H9 (cell line): ENCODE measurements around the gene FTO. TPM values are rescaled to one million over a fixed set of nuclear protein-coding genes. Genes with fewer than 3 reads are reported as not detected.

Experiments
- DNase-seq: peaks from one replicate; pipeline ENCODE4 v3.0.0-alpha.2; 2017
- H2AFZ ChIP-seq: one replicate; pipeline ENCODE4 v1.6.1; 2013; ENCODE audit warnings: mild to moderate bottlenecking, low read length, control low read depth, moderate library complexity
- H2AK5ac ChIP-seq: 2 replicates; pipeline ENCODE4 v1.6.1; 2013; ENCODE audit warnings: low read length, control low read depth, mixed read lengths; ENCODE audit not compliant: insufficient read length
- H2BK120ac ChIP-seq: one replicate; pipeline ENCODE4 v1.6.1; 2013; ENCODE audit warnings: low read depth, mild to moderate bottlenecking, low read length, control low read depth, inconsistent platforms; ENCODE audit not compliant: poor library complexity, severe bottlenecking
- H2BK12ac ChIP-seq: 2 replicates; pipeline ENCODE4 v1.6.1; 2013; ENCODE audit warnings: low read length, control low read depth, mixed read lengths, low read depth; ENCODE audit not compliant: insufficient read length
- H2BK15ac ChIP-seq: 2 replicates; pipeline ENCODE4 v1.6.1; 2013; ENCODE audit warnings: low read depth, low read length, control low read depth
- H2BK20ac ChIP-seq: one replicate; pipeline ENCODE4 v1.6.1; 2013; ENCODE audit warnings: low read depth, mild to moderate bottlenecking, low read length, control low read depth, inconsistent platforms; ENCODE audit not compliant: poor library complexity, severe bottlenecking
- H2BK5ac ChIP-seq: 2 replicates; pipeline ENCODE4 v1.6.1; 2013; ENCODE audit warnings: low read length, control low read depth, mixed read lengths; ENCODE audit not compliant: insufficient read length
- H3K14ac ChIP-seq: 2 replicates; pipeline ENCODE4 v1.6.1; 2013; ENCODE audit warnings: low read length, control low read depth; ENCODE audit not compliant: insufficient read depth
- H3K18ac ChIP-seq: 2 replicates; pipeline ENCODE4 v1.6.1; 2013; ENCODE audit warnings: low read depth, mild to moderate bottlenecking, mixed read lengths, low read length, control low read depth; ENCODE audit not compliant: insufficient read length
- H3K23ac ChIP-seq: 2 replicates; pipeline ENCODE4 v1.6.1; 2013; ENCODE audit warnings: low read length, control low read depth, mixed read lengths, low read depth; ENCODE audit not compliant: insufficient read length
- H3K23me2 ChIP-seq: 2 replicates; pipeline ENCODE4 v1.6.1; 2013; ENCODE audit warnings: low read depth, mild to moderate bottlenecking, mixed read lengths, low read length, control low read depth; ENCODE audit not compliant: insufficient read length, poor library complexity, severe bottlenecking
- H3K27ac ChIP-seq: 2 replicates; pipeline ENCODE4 v1.5.1; 2013; ENCODE audit warnings: low read length, control low read depth, mixed read lengths, low read depth; ENCODE audit not compliant: insufficient read length
- H3K27me3 ChIP-seq: 2 replicates; pipeline ENCODE4 v1.6.1; 2013; ENCODE audit warnings: low read length, control low read depth, inconsistent platforms; ENCODE audit not compliant: insufficient read depth
- H3K4ac ChIP-seq: 2 replicates; pipeline ENCODE4 v1.6.1; 2013; ENCODE audit warnings: low read depth, mild to moderate bottlenecking, control low read depth, inconsistent platforms, low read length, moderate library complexity
- H3K4me1 ChIP-seq: 2 replicates; pipeline ENCODE4 v1.6.1; 2013; ENCODE audit warnings: low read length, control low read depth, inconsistent platforms; ENCODE audit not compliant: insufficient read depth
- H3K4me2 ChIP-seq: 2 replicates; pipeline ENCODE4 v1.6.1; 2013; ENCODE audit warnings: low read length, control low read depth, mixed read lengths; ENCODE audit not compliant: insufficient read length, insufficient read depth
- H3K56ac ChIP-seq: 2 replicates; pipeline ENCODE4 v1.6.1; 2013; ENCODE audit warnings: low read depth, mild to moderate bottlenecking, mixed read lengths, low read length, control low read depth; ENCODE audit not compliant: insufficient read length
- H3K79me1 ChIP-seq: 2 replicates; pipeline ENCODE4 v1.6.1; 2013; ENCODE audit warnings: low read depth, mild to moderate bottlenecking, moderate library complexity, low read length, control low read depth, inconsistent platforms; ENCODE audit not compliant: insufficient read depth, poor library complexity, severe bottlenecking
- H3K79me2 ChIP-seq: 2 replicates; pipeline ENCODE4 v1.6.1; 2013; ENCODE audit warnings: low read length, control low read depth, inconsistent platforms; ENCODE audit not compliant: insufficient read depth
- H3K9ac ChIP-seq: 2 replicates; pipeline ENCODE4 v1.6.1; 2013; ENCODE audit warnings: low read length, control low read depth, mixed read lengths; ENCODE audit not compliant: insufficient read length; ENCODE audit errors: extremely low read depth
- H3K9me3 ChIP-seq: one replicate; pipeline ENCODE4 v1.6.1; 2013; ENCODE audit warnings: low read depth, low read length, inconsistent platforms; ENCODE audit not compliant: control insufficient read depth
- H3T11ph ChIP-seq: one replicate; pipeline ENCODE4 v1.6.1; 2013; ENCODE audit warnings: mild to moderate bottlenecking, low read length, control low read depth, inconsistent platforms
- H4K20me1 ChIP-seq: one replicate; pipeline ENCODE4 v1.6.1; 2013; ENCODE audit not compliant: control insufficient read depth, insufficient read length, insufficient read depth
- H4K5ac ChIP-seq: 2 replicates; pipeline ENCODE4 v1.6.1; 2013; ENCODE audit warnings: low read depth, mild to moderate bottlenecking, mixed read lengths, low read length, control low read depth; ENCODE audit not compliant: insufficient read length
- H4K8ac ChIP-seq: replicated peaks from 2 replicates; pipeline ENCODE4 v1.6.1; 2013; ENCODE audit warnings: low read length, control low read depth, mixed read lengths, low read depth; ENCODE audit not compliant: insufficient read length
- H4K91ac ChIP-seq: 2 replicates; pipeline ENCODE4 v1.6.1; 2013; ENCODE audit warnings: low read depth, mild to moderate bottlenecking, moderate library complexity, mixed read lengths, low read length, control low read depth; ENCODE audit not compliant: insufficient read length
- H3K27ac Mint-ChIP-seq, 3 experiments: 2 replicates in 2 of 3; 3 replicates in 1 of 3; pipeline ENCODE4 v1.8.0; 2020 to 2021; ENCODE audit warnings: mixed read lengths in 3 of 3, mild to moderate bottlenecking in 1 of 3, moderate library complexity in 1 of 3
- H3K27me3 Mint-ChIP-seq: 2 replicates; pipeline ENCODE4 v1.8.0; 2021; ENCODE audit warnings: low read depth, mild to moderate bottlenecking, moderate library complexity, mixed read lengths
- H3K36me3 Mint-ChIP-seq, 3 experiments: 2 replicates in 2 of 3; 3 replicates in 1 of 3; pipeline ENCODE4 v1.8.0; 2020 to 2021; ENCODE audit warnings: low read depth in 3 of 3, mixed read lengths in 3 of 3; ENCODE audit not compliant: insufficient read depth in 1 of 3
- H3K4me1 Mint-ChIP-seq, 2 experiments: 2 replicates each; pipeline ENCODE4 v1.8.0; 2020; ENCODE audit warnings: mixed read lengths in 2 of 2
- H3K4me3 Mint-ChIP-seq, 2 experiments: 2 replicates in 1 of 2; 3 replicates in 1 of 2; pipeline ENCODE4 v1.8.0; 2020 to 2021; ENCODE audit warnings: mild to moderate bottlenecking in 2 of 2, mixed read lengths in 2 of 2, moderate library complexity in 1 of 2
- H3K9me3 Mint-ChIP-seq, 2 experiments: 2 replicates in 1 of 2; 3 replicates in 1 of 2; pipeline ENCODE4 v1.8.0; 2020; ENCODE audit warnings: mild to moderate bottlenecking in 2 of 2, mixed read lengths in 2 of 2, moderate library complexity in 1 of 2
- WGBS: extraction: QIAGEN DNeasy Blood & Tissue Kit; methylation state at CpG from one replicate; pipeline ENCODE4 v1.1.7; 2013; ENCODE audit warnings: missing lambda C conversion rate, low lambda C conversion rate, mixed read lengths; ENCODE audit not compliant: insufficient read length; ENCODE audit errors: extremely low coverage; 5-methylcytosine and 5-hydroxymethylcytosine counted together
- total RNA-seq: library from RNA; stranded (reverse); gene quantifications from 2 replicates; pipeline ENCODE4 v1.2.1, GENCODE V29; 2021
- TF ChIP-seq, protein P1 (sequence below): fragments of 200-600 bp; sonication (generic); conservative IDR thresholded peaks from 3 replicates; pipeline ENCODE4 v1.8.0; 2021; ENCODE audit warnings: antibody characterized with exemption, mild to moderate bottlenecking

The FTO gene
- total RNA-seq, 1 experiment from 2014 or later = 67.9 TPM

- H2BK20ac ChIP-seq = no peak overlapping the region
- no peak overlapping the region for H2BK5ac ChIP-seq
- H3K79me2 ChIP-seq = no peaks in the 10 kb centered on the region
- no peak overlapping the region for H2BK15ac ChIP-seq
- H3K27ac Mint-ChIP-seq = no peak overlapping the region
- no peak overlapping the region for H3K18ac ChIP-seq
- H3K23me2 ChIP-seq = no peaks in the 10 kb centered on the region
- no peaks in the 10 kb centered on the region for H3K9me3 Mint-ChIP-seq
- TF ChIP-seq, protein P1, sequence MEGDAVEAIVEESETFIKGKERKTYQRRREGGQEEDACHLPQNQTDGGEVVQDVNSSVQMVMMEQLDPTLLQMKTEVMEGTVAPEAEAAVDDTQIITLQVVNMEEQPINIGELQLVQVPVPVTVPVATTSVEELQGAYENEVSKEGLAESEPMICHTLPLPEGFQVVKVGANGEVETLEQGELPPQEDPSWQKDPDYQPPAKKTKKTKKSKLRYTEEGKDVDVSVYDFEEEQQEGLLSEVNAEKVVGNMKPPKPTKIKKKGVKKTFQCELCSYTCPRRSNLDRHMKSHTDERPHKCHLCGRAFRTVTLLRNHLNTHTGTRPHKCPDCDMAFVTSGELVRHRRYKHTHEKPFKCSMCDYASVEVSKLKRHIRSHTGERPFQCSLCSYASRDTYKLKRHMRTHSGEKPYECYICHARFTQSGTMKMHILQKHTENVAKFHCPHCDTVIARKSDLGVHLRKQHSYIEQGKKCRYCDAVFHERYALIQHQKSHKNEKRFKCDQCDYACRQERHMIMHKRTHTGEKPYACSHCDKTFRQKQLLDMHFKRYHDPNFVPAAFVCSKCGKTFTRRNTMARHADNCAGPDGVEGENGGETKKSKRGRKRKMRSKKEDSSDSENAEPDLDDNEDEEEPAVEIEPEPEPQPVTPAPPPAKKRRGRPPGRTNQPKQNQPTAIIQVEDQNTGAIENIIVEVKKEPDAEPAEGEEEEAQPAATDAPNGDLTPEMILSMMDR = no peak
- peaks cover 4 to 8% of the 10 kb centered on the region in 2 experiments; a peak in 2 of 4 replicates for H3K4me1 Mint-ChIP-seq
- no peak overlapping the region for H2AK5ac ChIP-seq
- no peak overlapping the region for H3K4ac ChIP-seq
- no peaks in the 10 kb centered on the region for H3K79me1 ChIP-seq
- H2BK12ac ChIP-seq = no peak overlapping the region
- H3K9me3 ChIP-seq = no peaks in the 10 kb centered on the region
- H2BK120ac ChIP-seq = no peak overlapping the region
- DNase-seq = no peak
- no peak overlapping the region for H3K23ac ChIP-seq
- no peaks in the 10 kb centered on the region for H3K27me3 ChIP-seq
- H3K56ac ChIP-seq = no peak overlapping the region
- H3K4me3 Mint-ChIP-seq = no peak overlapping the region
- no peak overlapping the region for H4K5ac ChIP-seq
- H4K20me1 ChIP-seq = no peaks in the 10 kb centered on the region
- H3K9ac ChIP-seq = no peak overlapping the region
- no peaks in the 10 kb centered on the region for H3K36me3 Mint-ChIP-seq
- no peak overlapping the region for H3K14ac ChIP-seq
- H3K27ac ChIP-seq = no peak overlapping the region
- H3K4me1 ChIP-seq = no peaks in the 10 kb centered on the region
- H3K4me2 ChIP-seq = no peak overlapping the region
- no peaks in the 10 kb centered on the region for H3K27me3 Mint-ChIP-seq
- no CpG with 5 or more reads among the region's 2 CpGs for WGBS
- no peak overlapping the region for H3T11ph ChIP-seq
- no peak overlapping the region for H4K8ac ChIP-seq
- no peak overlapping the region for H2AFZ ChIP-seq
- no peak overlapping the region for H4K91ac ChIP-seq
Measured at GRCh38 chr16:53668869-53669268, 35.1 kb upstream of the FTO start.
